Effector memory CD8-positive, alpha-beta T cell (primary cell): ENCODE data around the gene HOGA1.
A peak's percentile ranks its signal among the peaks of the same experiment; 100 is the strongest.

Experiments used
- ATAC-seq: fragments of 150-1000 bp; cut with Tn5 transposase; replicated peaks from 2 replicates; pipeline ENCODE4 v1.10.0; 2021; ENCODE audit warnings: mild to moderate bottlenecking, moderate library complexity
- DNase-seq, 3 experiments: peaks; one replicate each; pipeline ENCODE4 v3.0.0; 2021
- H3K27ac Mint-ChIP-seq, 2 donors: one replicate each; pipeline ENCODE4 v1.8.0; 2022; ENCODE audit warnings: mild to moderate bottlenecking in 2 of 2, mixed read lengths in 2 of 2, moderate library complexity in 2 of 2
- H3K27me3 Mint-ChIP-seq, 2 donors: one replicate each; pipeline ENCODE4 v1.8.0; 2022; ENCODE audit warnings: mixed read lengths in 2 of 2
- H3K36me3 Mint-ChIP-seq: one replicate; pipeline ENCODE4 v1.8.0; 2022; ENCODE audit warnings: mild to moderate bottlenecking, moderate library complexity, mixed read lengths; ENCODE audit not compliant: insufficient read depth
- H3K4me1 Mint-ChIP-seq, 2 donors: one replicate each; pipeline ENCODE4 v1.8.0; 2022; ENCODE audit warnings: low read depth in 2 of 2, mixed read lengths in 2 of 2
- H3K4me3 Mint-ChIP-seq, 2 donors: one replicate each; pipeline ENCODE4 v1.8.0; 2022; ENCODE audit warnings: mild to moderate bottlenecking in 2 of 2, mixed read lengths in 2 of 2, moderate library complexity in 2 of 2
- H3K9me3 Mint-ChIP-seq, 2 donors: one replicate each; pipeline ENCODE4 v1.8.0; 2022; ENCODE audit warnings: mixed read lengths in 2 of 2

HOGA1 gene

DNA sequence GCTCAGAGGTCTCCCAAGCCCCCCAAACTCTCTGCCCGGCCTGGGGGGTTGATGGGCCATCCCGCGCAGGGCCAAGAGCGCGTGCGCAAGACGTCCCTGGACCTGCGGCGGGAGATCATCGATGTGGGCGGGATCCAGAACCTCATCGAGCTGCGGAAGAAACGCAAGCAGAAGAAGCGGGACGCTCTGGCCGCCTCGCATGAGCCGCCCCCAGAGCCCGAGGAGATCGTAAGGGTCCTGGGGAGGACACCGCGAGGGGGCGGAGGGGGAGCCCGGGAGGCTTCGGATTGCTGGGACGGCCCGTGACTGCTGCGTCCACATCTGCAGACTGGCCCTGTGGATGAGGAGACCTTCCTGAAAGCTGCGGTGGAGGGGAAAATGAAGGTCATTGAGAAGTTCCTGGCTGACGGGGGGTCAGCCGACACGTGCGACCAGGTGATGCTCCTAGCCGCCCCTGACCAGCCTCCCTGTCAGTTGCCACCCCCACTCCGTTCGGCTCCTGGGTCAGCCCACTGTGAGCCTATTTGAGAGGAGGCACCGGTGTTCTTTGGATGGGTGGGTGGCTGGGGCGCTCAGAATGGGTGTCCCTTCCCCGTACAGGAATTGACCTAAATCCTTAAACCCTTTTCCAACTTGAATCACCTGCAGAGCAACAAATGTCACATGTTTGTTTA is 5.9 kb upstream of the HOGA1 start:
- H3K4me3 Mint-ChIP-seq = no peak overlapping the region
- H3K4me1 Mint-ChIP-seq = no peaks in the 10 kb centered on the region

GRCh38 chr10:97580421-97581367 is 3.5 kb upstream of the HOGA1 start:
- H3K4me3 Mint-ChIP-seq = no peak overlapping the region
- DNase-seq (no peak), ATAC-seq (no peak)
- no peaks in the 10 kb centered on the region for H3K27me3 Mint-ChIP-seq
- H3K27ac Mint-ChIP-seq = peak overlapping the region in 1 of 2 donors; percentile 14
- H3K4me1 Mint-ChIP-seq = no peaks in the 10 kb centered on the region
- no peaks in the 10 kb centered on the region for H3K9me3 Mint-ChIP-seq
- H3K36me3 Mint-ChIP-seq = no peaks in the 10 kb centered on the region

More for the DNA sequence above, 5.9 kb upstream of the HOGA1 start:
- DNase-seq = no peak
- no peaks in the 10 kb centered on the region for H3K9me3 Mint-ChIP-seq
- H3K27me3 Mint-ChIP-seq = no peaks in the 10 kb centered on the region
- H3K36me3 Mint-ChIP-seq = no peaks in the 10 kb centered on the region
- no peak overlapping the region for H3K27ac Mint-ChIP-seq
- no peak for ATAC-seq

- no peak overlapping the region for H3K4me3 Mint-ChIP-seq
- ATAC-seq (no peak), DNase-seq (no peak)
- no peaks in the 10 kb centered on the region for H3K9me3 Mint-ChIP-seq
- H3K4me1 Mint-ChIP-seq = no peaks in the 10 kb centered on the region
- H3K27me3 Mint-ChIP-seq = no peaks in the 10 kb centered on the region
- peak overlapping the region in 1 of 2 donors; percentile 32 for H3K27ac Mint-ChIP-seq
- H3K36me3 Mint-ChIP-seq = no peaks in the 10 kb centered on the region
These were observed 2.0 kb upstream of the HOGA1 start for GRCh38 chr10:97582169-97582568.

- H3K27me3 Mint-ChIP-seq = no peaks in the 10 kb centered on the region
- no peak overlapping the region for H3K4me3 Mint-ChIP-seq
- H3K36me3 Mint-ChIP-seq = no peaks in the 10 kb centered on the region
- no peak for ATAC-seq
- H3K27ac Mint-ChIP-seq = no peak overlapping the region
- no peaks in the 10 kb centered on the region for H3K9me3 Mint-ChIP-seq
- DNase-seq = no peak
- no peaks in the 10 kb centered on the region for H3K4me1 Mint-ChIP-seq
These were observed 713 bp upstream of the HOGA1 start for GRCh38 chr10:97583476-97583875.

DNA sequence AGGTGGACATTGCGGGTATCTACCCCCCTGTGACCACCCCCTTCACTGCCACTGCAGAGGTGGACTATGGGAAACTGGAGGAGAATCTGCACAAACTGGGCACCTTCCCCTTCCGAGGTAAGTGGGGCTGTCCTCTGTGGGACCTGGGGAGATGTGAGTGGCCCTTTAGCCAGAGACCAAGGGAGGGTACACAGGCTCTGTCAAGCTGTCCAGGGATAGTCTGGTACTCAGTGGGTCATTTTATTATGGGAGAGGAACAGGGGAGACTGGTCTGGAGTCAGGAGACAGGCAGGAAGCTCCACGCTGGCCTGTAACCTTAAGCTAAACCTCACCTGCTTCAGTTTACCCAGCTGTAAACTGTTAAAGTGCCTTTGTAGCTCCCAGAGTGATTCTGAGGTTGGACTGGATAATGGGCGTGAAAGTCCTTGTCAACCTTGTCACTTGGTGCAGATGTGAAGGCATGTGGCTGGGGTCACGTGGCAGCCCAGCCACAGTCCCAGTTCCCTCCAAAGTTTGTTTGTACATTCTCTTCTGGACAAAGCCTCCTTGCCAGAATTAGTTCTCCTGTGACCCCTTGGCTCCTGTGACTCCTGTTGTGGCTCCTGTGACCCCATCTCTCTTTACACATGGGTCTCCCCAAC is 729 bp downstream of the HOGA1 start:
- Mint-ChIP-seq H3K4me1 (peaks cover 0 to 5% of the 10 kb centered on the region in 2 donors), H3K9me3 (no peaks in the 10 kb centered on the region), H3K36me3 (no peaks in the 10 kb centered on the region), H3K27ac (no peak overlapping the region), H3K4me3 (no peak overlapping the region), H3K27me3 (no peaks in the 10 kb centered on the region)
- DNase-seq = no peak
- ATAC-seq = no peak

DNA sequence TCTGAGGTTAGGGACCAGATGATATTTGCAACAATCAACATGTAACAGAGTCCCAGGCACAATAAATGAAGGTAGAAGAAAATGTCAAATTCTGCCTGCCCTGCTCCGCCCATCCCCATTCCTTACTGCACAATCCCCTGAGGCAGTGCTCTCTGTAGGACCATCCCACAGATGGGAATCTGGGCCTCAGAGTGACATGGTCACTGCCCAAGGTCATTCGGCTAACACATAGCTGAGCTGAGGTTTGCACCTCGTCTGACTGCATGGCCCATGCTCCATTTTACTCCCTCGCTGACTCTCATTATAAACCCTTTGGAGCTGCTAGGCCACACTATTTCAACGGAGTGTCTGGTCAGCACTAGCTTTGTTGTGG is 1.2 kb downstream of the HOGA1 start:
- H3K27ac Mint-ChIP-seq = no peak overlapping the region
- peaks cover 4 to 9% of the 10 kb centered on the region in 2 donors for H3K4me1 Mint-ChIP-seq
- H3K27me3 Mint-ChIP-seq = no peaks in the 10 kb centered on the region
- no peaks in the 10 kb centered on the region for H3K36me3 Mint-ChIP-seq
- DNase-seq = no peak
- no peaks in the 10 kb centered on the region for H3K9me3 Mint-ChIP-seq
- no peak overlapping the region for H3K4me3 Mint-ChIP-seq
- ATAC-seq = no peak

DNA sequence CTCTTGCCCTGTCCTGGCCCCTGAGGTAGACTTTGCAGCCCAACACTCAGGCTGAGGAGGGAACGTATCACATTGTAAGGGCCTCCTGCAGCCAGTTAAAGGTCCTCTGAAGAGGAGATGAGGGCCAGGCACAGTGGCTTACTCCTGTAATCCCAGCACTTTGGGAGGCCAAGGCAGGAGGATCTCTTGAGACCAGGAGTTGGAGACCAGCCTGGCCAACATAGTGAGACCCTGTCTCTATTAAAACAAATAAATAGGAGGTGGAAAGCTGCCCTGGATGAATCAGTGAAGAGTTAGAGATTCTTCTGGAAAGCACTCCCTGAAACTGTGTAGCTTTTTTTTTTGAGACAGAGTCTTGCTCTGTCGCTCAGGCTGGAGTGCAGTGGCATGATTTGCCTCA is 3.0 kb downstream of the HOGA1 start:
- DNase-seq (no peak), ATAC-seq (no peak)
- Mint-ChIP-seq H3K4me1 (peaks cover 7 to 17% of the 10 kb centered on the region in 2 donors), H3K27me3 (no peaks in the 10 kb centered on the region), H3K9me3 (no peaks in the 10 kb centered on the region), H3K27ac (no peak overlapping the region), H3K36me3 (no peaks in the 10 kb centered on the region), H3K4me3 (no peak overlapping the region)

- ATAC-seq (no peak), DNase-seq (no peak)
- Mint-ChIP-seq H3K27ac (peak within 1 kb of the TSS; percentile 71), H3K9me3 (no peaks in the 10 kb centered on the region), H3K27me3 (no peaks in the 10 kb centered on the region), H3K4me3 (peak within 1 kb of the TSS; percentile 23 to 52), H3K36me3 (no peaks in the 10 kb centered on the region), H3K4me1 (peaks cover 7 to 17% of the 10 kb centered on the region in 2 donors)
These were observed 5.3 kb downstream of the HOGA1 start, which contains the start of gene C10orf62 for GRCh38 chr10:97589479-97589878. Gene C10orf62 (plus strand): TSS chr10:97589721. CDS start chr10:97589898, 177 bp downstream.

DNA sequence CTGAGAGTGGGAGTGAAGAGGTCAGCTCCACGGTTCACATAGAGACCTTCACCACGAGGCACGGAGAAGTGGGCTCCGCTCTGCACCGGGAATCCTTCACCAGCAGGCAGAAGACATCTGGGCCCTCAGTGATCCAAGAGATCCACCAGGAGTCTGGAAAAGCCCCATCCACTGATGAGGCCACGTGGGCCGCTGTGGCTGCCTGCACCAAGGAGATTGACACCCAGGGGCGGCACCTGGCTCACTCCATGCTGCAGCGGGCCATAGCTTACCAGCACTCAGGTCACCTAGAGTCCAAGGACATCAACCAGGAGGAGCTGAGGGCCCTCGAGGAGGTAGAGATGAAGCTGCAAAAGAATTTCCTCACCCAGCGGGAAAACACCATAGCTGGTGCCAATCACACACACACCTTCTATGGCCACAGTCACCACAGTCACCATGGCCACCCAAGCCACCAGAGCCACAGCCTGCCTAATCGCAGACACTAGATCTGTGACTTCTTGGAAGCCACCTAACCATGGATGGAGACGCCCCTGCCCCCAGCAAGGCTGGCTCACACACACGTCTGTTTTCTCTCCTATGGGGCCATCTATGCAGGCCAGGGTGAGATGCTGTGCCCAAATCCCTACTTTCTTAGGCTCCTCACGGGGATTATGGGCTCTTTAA is 6.0 kb downstream of the HOGA1 start:
- Mint-ChIP-seq H3K9me3 (no peaks in the 10 kb centered on the region), H3K36me3 (no peaks in the 10 kb centered on the region), H3K27ac (peak overlapping the region; percentile 71), H3K4me1 (peaks cover 7 to 17% of the 10 kb centered on the region in 2 donors), H3K27me3 (no peaks in the 10 kb centered on the region), H3K4me3 (peak overlapping the region; percentile 23 to 52)
- ATAC-seq (peak; percentile 91), DNase-seq (peak; percentile 11 to 21 (median 18))

DNA sequence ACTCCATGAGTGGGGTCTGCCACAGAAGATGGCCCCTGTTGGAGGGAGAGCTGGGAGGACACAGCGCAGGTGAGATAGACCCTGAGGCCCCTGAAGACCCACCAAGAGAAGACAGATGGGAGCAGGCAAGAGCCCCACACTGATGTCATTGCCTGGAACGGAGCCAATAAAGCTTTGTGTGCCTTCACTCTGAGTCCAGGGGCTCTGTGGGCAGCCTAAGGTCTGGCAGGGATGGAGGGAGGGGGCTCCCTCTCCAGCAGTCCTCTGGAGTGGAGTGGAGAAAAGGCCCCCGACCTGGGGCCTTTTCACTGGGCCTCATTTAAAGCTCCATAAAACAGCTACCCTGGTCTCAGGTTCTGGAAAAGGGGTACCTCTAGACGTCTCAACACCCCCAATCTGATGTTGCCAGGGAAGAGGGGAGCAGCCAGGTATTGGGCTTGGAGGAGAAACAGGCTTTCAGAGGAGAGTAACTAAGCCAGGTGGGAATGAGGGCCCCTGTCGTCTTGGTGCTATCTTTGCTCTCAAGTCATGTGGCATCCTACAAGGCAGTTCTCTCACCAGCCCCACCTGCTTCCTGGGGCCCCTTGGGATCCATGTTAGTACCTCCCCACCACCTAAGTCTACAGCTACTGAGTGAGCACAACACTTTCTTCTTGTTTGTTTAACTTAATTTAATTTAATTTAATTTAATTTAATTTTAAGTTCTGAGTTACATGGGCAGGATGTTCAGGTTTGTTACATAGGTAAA is 6.7 kb downstream of the HOGA1 start:
- no peaks in the 10 kb centered on the region for H3K9me3 Mint-ChIP-seq
- DNase-seq (no peak), ATAC-seq (no peak)
- peak overlapping the region; percentile 23 to 52 for H3K4me3 Mint-ChIP-seq
- H3K27me3 Mint-ChIP-seq = no peaks in the 10 kb centered on the region
- peak overlapping the region; percentile 71 for H3K27ac Mint-ChIP-seq
- no peaks in the 10 kb centered on the region for H3K36me3 Mint-ChIP-seq
- peaks cover 7 to 17% of the 10 kb centered on the region in 2 donors for H3K4me1 Mint-ChIP-seq

GRCh38 chr10:97593421-97593820 is 9.2 kb downstream of the HOGA1 start:
- Mint-ChIP-seq H3K9me3 (no peaks in the 10 kb centered on the region), H3K27me3 (no peaks in the 10 kb centered on the region), H3K36me3 (no peaks in the 10 kb centered on the region), H3K4me3 (no peak overlapping the region), H3K27ac (no peak overlapping the region), H3K4me1 (peaks cover 7 to 17% of the 10 kb centered on the region in 2 donors)
- DNase-seq = no peak
- no peak for ATAC-seq

- H3K9me3 Mint-ChIP-seq = no peaks in the 10 kb centered on the region
- no peaks in the 10 kb centered on the region for H3K27me3 Mint-ChIP-seq
- DNase-seq (no peak), ATAC-seq (no peak)
- peak overlapping the region; percentile 41 to 68 for H3K27ac Mint-ChIP-seq
- H3K4me3 Mint-ChIP-seq = no peak overlapping the region
- no peaks in the 10 kb centered on the region for H3K36me3 Mint-ChIP-seq
- peaks cover 0 to 2% of the 10 kb centered on the region in 2 donors for H3K4me1 Mint-ChIP-seq
These were observed 12.2 kb downstream of the HOGA1 start for GRCh38 chr10:97596101-97597082.
